Astrocyte of the spinal cord (primary cell): ENCODE data around the gene FGF7.

Experiments used
- DNase-seq: peaks from one replicate; pipeline ENCODE4 v3.0.0; 2011; ENCODE audit warnings: low read depth, low spot score
- H3K4me3 ChIP-seq: 2 replicates; pipeline ENCODE4 v1.5.1; 2011; ENCODE audit warnings: low read depth, mild to moderate bottlenecking, low read length, moderate library complexity
- CTCF ChIP-seq: IDR thresholded peaks from 2 replicates; pipeline ENCODE4 v1.5.1; 2012; ENCODE audit warnings: low read depth, mild to moderate bottlenecking, low read length, inconsistent platforms
- in situ Hi-C: cut with HindIII; loops from 2 replicates; pipeline ENCODE4 v1.10.0; 2017; ENCODE audit warnings: low sequenced_read_pairs

The FGF7 gene

GRCh38 chr15:49423901-49424550, 984 bp downstream of the FGF7 start:
- in situ Hi-C loops: no loop called here
- no peak for DNase-seq
- H3K4me3 ChIP-seq: peak overlapping the region; percentile 16
- TF ChIP-seq CTCF: no peak

- in situ Hi-C loops: no loop called here
- DNase-seq: no peak
- H3K4me3 ChIP-seq: no peak overlapping the region
These were observed 1.9 kb downstream of the FGF7 start for GRCh38 chr15:49424954-49425353.

GRCh38 chr15:49427372-49427771, 4.3 kb downstream of the FGF7 start:
- no peak overlapping the region for H3K4me3 ChIP-seq
- DNase-seq: no peak
- in situ Hi-C loops: no loop called here
- no peak for TF ChIP-seq CTCF

More at GRCh38 chr15:49424954-49425353, 1.9 kb downstream of the FGF7 start:
- no peak for TF ChIP-seq CTCF

GRCh38 chr15:49428409-49429095, 5.5 kb downstream of the FGF7 start:
- TF ChIP-seq CTCF: no peak
- H3K4me3 ChIP-seq: no peak overlapping the region
- in situ Hi-C loops: no loop called here
- peak; percentile 26 for DNase-seq

- no peak overlapping the region for H3K4me3 ChIP-seq
- in situ Hi-C loops: no loop called here
- DNase-seq: no peak
- TF ChIP-seq CTCF: no peak
These were observed 7.0 kb downstream of the FGF7 start for GRCh38 chr15:49430046-49430445.

GRCh38 chr15:49435174-49435573, 12.1 kb downstream of the FGF7 start:
- TF ChIP-seq CTCF: no peak
- H3K4me3 ChIP-seq: no peak overlapping the region
- in situ Hi-C loops: no loop called here
- no peak for DNase-seq
